Right ventricle myocardium superior (tissue), 1 donor: Measurements from ENCODE around the gene PRR23E. TPM values are rescaled to one million over a fixed set of nuclear protein-coding genes. Genes with fewer than 3 reads are reported as not detected.

Source experiments
- ATAC-seq: fragments of 200-7000 bp; cut with Tn5 transposase; one replicate; pipeline ENCODE4 v1.9.1; 2020; ENCODE audit warnings: mild to moderate bottlenecking; ENCODE audit not compliant: poor library complexity
- DNase-seq: peaks from one replicate; pipeline ENCODE4 v3.0.0-alpha.2; 2020
- intact Hi-C: fragments of 100-400 bp; cut with DNase I; formaldehyde crosslinking; loops from one replicate; pipeline ENCODE4 v1.11.2; 2022
- long read RNA-seq: library from polyadenylated mRNA; unstranded; transcript quantifications from one replicate; pipeline ENCODE4 v2.0.0, GENCODE V29; 2021
- total RNA-seq: library from RNA; stranded (reverse); fragmentation: NEBNext Ultra II Directional; extraction: Animal tissue kit (Norgen Biotek cat#: 25700); gene quantifications from one replicate; pipeline ENCODE4 v1.2.1, GENCODE V29; 2021
- donor health status: DM: no; HTN: yes; CAD: no; lungs with severe emphysema.

PRR23E gene, protein sequence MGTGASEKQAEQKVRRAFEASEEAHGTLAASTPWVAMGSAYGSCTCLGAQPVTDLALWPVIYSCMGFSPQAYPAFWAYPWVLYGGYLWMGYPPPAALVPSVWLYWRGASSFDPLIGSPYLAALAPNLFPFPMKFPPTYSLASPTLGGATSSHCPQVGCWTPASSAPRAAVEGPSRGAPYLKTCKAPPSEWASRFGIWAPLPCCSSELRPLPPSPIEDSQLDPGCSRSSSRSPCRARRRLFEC
- total RNA-seq = not detected
- long read RNA-seq = 0 reads

DNA sequence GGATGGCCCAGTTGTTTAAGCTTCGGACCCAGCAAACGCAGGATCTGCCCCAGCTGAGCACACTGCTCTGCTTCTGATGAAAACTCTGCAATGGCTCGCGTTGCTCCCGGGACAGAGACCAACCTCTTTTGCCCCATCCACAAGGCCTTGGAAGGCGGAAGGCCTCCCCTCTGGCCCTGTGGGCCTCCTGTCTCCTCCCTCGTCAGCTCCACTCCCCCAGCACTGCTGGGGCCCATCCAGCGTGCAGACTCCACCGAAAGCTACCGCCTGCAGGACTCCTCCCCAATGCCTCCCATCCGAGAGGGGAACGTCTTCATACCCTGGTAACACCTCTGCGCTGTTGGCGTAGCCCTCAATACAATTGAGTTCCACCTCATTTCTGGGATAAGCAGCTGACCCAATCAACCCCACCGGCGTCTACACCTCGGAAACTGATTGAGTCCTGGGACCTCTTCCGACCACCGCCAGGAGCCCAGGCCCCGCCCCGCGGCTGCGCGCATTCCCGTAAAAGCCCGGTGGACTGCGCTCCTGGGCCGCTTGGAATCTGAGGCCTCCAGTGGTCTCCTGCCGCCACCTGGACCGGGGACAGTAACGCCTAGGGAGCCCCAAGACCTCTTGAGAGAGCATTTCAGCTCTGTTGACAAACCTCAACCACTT is at the start of gene PRR23E:
Gene PRR23E (plus strand): TSS at position 556 of the 657 bp plus-strand sequence. CDS start 3,555 bp downstream, outside the sequence.
- no peak for ATAC-seq
- DNase-seq = no peak
- intact Hi-C loops = no loop called here

DNA sequence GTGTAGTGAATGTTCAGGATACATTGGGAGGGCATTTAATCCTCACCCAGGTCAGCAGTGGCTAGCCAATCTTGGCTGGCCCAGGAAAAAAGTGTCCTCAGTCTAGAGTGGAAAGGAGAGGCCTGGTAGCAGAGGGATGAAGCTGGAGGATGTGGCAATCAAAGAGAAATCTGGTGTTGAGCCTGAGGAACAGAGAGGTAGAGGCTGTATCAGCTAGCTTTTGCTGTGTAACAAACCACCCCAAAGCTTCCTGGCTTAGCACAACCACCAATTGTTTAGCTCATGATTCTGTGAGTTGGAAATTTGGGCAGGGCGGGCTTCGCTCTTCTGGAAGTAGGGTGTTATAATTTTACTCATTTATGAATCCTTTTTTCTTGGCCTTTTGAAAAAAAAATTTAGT is 49.8 kb upstream of the PRR23E start:
- DNase-seq = no peak
- intact Hi-C loops = no loop called here
- ATAC-seq = no peak

DNA sequence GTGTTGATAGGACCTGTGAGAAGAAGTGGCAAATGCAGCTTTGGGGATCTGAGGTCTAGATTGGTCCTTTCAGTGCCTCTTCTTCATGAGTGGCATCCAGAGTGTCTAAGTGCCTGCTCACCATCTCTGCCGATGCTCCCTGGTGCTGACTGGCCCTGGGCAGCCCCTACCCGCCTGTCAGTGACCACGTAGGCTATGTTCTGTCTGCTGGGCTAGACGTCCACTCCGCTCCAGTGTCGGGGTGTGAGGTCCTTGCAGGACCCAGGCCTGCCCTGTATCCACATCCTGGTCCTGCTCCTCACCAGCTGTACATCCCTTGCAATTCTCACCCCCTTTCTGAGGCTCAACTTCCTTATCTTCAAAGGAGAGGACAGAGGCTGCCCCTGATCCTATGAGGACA is 48.3 kb upstream of the PRR23E start:
- DNase-seq = no peak
- ATAC-seq = no peak
- intact Hi-C loops = no loop called here

DNA sequence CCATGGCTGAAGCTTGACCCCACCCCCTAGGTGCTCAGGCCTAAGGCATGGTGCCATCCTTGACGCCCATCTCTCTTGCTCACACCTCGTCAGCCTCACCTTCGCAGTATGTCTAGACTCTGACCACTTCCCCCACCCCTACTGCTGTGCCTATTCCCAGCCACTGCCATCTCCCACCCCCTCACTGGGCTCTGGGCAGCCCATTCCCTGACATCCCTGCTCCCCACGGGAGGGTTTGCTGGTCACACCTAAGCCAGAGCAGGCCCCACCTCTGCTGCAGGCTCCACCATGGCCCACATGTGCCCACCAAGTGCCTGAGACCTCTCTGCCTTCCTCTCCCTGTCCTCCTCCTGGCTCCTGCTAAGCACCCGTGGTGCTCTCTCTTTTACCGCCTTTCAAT is 47.7 kb upstream of the PRR23E start:
- intact Hi-C loops = no loop called here
- ATAC-seq (no peak), DNase-seq (no peak)

DNA sequence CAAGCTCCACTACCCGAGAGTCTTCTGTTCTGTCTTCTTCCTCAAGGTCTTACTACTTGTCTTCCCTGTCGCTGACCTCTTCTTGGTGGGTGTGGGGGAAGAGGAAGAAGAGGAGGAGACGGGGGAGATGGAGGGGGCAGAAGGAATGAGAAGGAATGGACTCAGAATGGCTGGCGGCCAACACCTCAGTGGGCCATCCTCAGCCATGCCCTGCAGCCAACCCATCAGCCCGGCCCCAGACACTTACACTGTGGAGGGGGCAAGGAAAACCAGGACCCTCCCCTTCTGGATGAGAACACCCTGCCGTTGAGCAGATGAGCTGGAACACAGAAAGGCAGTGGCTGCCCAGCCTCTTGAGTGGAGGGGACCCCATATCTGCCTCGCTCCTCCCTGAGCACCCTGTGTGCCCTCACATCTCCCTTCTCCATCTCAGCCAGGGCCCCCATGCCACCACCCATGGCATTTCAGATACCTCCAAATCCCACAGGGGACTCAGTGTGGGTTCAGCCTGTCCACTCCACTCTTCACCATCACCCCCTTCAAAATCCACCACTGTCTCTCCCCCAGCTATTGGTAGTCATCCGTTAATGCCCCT is 45.5 kb upstream of the PRR23E start:
- no peak for ATAC-seq
- DNase-seq = no peak
- intact Hi-C loops = no loop called here

DNA sequence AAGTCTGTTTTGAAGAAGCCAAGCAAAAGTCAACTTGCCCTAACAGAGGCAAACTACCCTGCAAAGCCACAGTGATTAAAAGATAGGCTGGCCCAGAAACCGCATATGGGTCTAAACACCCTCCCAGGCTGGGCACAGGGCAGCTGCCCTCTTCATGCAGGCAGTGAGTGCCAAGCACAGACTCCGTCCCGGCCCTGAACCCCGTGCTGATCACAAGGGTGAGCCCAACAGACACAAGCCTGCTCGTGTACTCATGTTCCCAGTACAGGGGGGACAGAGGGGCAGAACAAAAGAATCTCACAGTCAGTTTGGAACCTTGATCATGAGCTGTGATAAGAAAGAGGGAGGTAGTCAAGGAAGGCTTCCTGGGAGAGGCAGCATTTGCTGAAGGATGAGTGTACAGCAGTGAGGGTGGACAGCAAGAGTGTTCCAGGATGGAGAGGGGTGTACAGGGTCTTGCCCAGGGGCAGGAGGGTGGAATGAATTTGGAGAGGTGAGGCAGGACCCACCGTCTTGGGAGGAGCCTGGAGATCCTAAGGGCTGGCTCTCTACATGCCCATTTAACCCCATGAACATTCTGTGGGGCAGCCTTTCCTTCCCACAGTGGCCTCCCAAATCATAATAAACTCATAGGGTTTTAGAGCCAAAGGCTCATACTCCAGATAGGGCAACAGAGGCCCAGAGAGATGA is 43.2 kb upstream of the PRR23E start:
- intact Hi-C loops = no loop called here
- DNase-seq (no peak), ATAC-seq (no peak)

DNA sequence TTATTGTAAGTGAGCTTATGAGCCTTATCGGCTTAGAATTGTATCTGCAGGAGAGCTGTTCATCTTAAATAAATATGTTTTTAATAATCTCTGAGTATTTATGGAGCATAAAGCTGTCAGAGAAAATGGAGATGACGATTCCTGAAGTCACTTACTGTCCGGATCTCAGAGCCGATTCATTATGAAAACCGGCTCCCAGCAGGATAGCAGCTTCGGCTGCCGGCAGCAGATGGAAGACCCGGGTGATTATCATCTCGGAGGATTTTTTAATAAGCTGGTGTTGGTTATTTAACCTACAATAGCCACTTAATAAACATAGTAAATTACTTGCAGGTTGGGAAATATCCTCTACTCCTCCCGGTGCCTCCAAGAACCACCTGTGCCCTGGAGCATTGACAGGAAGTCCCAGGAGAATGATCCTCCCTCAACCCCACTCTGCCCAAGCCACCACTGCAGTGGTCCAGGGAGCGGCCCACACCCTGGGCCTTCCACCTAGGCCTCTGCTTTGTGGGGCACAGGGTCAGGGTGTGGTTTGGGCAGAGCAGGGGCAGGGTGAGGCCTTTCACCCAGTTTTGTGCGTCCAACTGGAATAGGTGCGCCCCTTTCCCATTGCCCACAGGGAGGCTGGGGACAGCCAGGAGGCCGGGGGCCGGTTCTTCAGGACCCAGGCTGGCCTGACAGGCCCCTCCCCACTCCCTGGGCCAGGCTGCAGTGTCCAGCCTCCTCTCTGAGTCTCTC is 42.2 kb upstream of the PRR23E start:
- DNase-seq (no peak), ATAC-seq (no peak)
- intact Hi-C loops = no loop called here

DNA sequence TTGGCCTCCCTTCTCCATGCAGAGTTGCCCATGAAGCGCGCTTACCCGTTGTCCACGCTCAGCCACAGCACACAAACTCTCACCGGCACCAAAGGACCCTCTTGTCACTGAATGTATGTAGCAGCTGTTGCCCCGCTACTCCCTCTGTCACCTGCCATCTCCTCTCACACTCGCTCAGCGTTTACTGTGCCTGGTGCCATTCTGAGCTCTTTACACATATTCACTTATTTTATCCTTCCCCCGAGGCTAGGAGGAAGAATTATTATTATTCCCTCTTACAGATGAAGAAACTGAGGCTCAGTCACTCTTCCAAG is 41.7 kb upstream of the PRR23E start:
- ATAC-seq = no peak
- intact Hi-C loops = no loop called here

DNA sequence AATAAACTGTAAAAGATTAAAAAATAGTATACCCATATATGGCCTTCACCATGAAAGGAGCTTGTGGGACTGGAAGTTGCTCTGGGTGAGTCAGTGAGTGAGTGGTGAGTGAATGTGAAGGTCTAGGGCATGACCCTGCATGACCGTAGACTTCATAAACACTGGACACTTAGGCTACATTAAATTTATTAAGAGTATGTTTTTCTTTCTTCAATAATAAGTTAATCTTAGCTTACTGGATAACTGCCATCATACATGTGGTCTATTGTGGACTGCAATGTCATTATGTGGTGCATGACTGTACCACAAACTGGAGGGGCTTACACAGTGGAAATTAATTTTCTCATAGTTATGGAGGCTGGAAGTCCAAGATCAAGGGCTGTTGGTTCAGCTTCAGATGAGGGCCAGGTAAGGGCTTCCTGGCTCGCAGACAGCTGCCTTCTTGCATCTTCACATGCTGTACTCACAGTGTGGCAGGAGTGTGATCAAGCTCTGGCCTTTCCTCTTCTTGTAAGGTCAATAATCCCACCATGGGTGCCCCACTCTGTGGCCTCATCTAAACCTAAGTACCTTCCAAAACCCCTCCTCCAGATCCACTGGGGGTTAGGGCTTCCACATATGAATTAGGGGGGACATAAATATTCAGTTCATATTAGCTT is 40.8 kb upstream of the PRR23E start:
- intact Hi-C loops = no loop called here
- no peak for DNase-seq

More for the DNA sequence above, 41.7 kb upstream of the PRR23E start:
- DNase-seq = no peak

DNA sequence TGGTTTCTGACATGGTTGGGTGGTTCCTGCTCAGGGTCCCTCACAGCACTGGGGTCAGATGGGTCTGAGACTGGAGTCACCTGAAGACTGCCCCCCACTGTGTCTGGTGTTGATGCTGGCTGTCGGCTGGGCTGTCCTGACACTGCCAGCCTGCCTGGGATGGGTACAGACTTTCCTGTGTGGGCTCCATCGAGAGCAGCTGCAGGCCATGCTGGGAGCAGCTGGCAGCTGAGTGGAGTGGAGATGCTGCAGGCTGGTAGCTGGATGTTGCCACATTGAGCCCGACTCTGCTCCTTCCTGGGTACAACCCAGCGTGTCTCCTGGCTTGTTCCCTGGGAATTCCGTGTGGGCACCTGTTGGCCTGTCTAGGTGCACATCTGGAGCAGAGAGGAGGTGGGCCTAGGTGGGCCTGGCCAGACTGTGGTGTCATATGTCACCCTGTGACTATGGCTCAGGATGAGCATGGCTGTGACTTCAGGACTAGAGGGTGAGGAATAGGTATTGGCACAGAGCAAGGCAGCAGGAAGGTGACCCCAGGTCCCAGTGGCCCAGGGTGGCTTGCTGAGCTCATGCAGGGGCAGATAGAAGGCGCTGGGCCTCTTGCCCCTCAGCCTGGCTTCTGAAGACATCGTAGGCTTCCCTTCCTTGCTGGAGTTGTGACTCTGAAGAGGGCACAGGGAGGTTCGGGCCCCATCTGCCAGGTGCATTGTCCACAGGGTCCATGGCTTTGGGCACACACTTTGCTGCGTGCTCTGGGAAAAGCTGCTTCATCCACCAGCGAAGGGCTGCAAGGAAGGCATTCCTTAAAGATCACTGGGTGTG is 40.0 kb upstream of the PRR23E start:
- DNase-seq (no peak), ATAC-seq (no peak)
- intact Hi-C loops = no loop called here

More for the DNA sequence above, 40.8 kb upstream of the PRR23E start:
- ATAC-seq = no peak

DNA sequence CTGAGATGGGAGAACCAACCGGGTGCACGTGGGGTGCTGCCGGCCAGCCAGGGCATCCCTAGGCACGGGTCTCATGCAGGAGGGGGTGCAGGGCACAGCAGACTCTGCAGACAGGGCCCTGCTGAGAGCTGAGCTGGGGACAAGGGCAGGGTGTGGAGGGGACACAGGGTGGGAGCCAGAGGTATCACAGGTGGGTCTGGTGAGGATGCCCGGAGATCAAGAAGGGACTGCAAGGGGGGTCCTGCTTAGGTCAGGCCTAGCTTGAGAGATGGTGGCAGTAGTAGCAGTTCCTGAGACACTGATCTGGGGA is 39.5 kb upstream of the PRR23E start:
- intact Hi-C loops = no loop called here
- ATAC-seq (no peak), DNase-seq (no peak)

DNA sequence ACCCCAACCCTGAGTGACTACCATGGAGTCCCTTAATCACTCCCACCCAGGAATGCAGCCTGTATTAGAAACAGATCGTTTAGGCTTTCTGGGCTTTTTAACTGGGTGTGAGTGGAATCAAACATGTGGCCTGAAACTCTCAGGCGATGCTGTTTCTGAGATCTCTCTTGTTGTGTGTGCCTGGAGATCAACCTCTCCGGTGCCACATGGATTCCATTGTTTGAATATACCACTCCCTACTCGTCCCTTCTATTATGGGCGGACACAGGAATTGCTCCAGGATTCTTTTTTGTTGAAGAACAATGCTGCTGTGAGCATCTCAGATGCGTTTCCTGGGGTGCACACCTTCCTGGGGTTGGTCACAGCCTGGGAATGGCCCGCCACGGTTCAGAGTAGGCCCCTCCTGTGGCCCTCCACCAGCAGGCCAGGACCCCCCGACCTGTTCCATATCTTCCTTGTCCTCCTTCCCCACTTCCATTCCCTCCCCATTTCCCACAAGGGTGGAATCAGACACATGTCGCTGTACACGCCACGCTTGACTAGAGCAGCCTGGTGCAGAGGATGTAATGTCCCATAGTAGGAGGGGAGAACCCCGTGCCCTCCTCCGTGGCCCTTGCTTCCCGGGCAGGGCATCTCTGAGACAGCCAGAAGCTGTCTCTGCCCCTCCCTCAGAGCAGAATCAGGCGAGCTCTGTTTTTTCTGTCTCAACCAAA is 36.4 kb upstream of the PRR23E start:
- no peak for ATAC-seq
- DNase-seq = no peak
- intact Hi-C loops = no loop called here

DNA sequence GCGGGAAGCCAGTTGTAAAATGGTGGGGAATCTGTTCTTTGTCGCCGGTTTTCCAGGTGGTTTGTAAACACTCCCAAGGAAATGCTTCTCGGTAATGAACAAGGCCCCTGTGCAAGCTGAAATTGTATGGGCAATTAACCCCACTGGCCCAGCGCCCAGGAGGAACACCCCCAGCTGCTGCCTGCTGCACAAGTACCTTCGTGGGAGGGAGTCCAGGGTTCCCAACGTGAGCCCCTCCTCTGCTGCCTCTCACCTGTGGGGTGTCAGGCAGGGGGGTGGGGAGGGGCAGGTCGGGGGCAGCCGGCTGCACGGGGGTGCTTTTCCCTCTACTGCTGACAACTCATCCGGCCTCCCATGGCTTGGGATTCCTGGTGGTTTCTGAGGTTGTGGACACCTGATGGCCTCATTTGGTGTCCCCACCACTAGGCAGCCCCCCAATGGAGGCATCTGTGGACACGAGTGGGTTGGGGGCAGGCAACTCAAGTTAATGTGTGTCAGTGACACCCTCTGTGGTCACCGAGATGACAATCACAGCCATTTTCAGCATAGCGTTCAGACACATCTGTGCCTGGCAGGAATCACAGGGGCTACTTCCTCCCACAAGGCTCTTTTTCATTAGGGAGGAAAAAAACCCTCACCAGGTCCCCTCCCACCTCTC is 35.6 kb upstream of the PRR23E start:
- intact Hi-C loops = no loop called here
- DNase-seq = no peak
- ATAC-seq = no peak

DNA sequence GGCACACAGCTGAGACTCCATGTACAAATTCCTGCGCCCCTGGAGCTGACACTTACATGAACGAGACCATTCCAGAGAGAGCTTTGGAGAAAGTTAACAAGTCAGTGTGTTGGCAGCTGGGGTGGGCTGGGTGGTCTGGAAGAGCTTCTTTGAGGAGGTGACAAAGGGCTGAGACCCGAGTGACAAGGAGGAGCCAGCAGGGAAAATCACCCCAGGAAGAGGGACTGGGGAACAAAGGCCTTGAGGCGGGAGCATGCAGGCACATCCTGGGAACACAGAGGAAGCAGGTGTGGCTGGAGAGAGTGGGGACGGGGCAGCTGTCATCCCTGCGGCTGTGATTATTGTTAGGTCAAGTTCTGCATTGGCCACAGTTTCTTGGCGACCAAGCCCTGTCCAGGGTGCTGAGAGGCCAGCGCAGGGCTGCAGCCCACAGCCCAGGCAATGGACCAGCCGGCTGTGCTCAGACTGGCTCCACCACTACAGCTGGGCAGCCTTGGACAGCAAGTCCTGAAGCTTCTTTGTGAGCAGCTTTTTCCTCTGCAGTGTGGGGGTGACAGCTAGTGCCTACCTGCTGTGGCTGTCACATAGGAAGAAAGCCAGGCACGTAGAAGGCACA is 34.2 kb upstream of the PRR23E start:
- intact Hi-C loops = no loop called here
- peak; percentile 34 for ATAC-seq
- DNase-seq = no peak

DNA sequence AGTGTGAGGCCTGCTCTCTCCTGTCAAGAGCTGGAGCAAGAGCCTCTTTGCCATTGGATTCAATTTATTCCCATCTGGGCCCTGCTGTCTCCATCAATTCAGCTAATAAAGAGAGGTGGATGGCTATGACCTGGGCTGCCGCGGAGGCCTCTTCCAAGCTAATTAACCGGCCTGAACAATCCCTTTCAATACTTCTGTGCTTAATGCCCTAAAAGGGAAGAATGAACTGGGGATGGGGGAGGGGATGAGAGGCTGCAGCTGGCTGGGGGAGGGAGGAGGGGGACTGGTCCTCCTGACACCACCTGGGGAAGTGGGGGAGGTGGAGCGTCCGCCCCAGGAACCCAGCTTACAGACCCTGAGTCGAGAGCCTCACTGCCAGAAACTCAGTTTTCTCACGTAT is 33.4 kb upstream of the PRR23E start:
- no peak for ATAC-seq
- DNase-seq = no peak
- intact Hi-C loops = no loop called here

DNA sequence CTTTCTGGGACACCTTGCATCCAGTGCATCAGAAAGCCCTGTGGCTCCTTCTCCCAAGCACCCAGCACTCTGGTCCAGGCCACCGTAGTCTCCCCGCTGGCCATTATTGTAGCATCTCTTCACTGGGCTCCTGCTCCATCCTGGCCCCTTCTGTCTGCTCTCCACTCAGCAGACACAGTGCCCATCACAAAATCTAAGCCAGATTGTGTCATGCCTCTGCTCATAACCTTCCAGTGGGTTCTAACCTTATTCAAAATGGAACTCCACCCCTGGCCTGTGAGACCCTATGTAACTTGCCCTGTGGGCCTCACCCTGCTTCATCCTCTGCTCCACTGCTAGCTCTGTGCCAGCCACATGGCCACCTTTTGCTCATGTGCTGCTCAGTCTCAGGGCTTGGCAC is 31.7 kb upstream of the PRR23E start:
- no peak for ATAC-seq
- no peak for DNase-seq
- intact Hi-C loops = no loop called here
